Colon (tissue), 2 donors: ENCODE results near the gene MGAT4D.
"Not testable (repeated sequence)": the region's sequence is repeated elsewhere in the genome, so short reads cannot be mapped to it uniquely, and the experiment has no call there.

ENCODE experiments used
- FAIRE-seq: peaks from 2 replicates; lab custom pipeline; 2012; peaks lifted over from hg19 to GRCh38; lab: Jason Lieb, UNC
- donor health status: control.
- donor health status: control.

The MGAT4D gene

DNA sequence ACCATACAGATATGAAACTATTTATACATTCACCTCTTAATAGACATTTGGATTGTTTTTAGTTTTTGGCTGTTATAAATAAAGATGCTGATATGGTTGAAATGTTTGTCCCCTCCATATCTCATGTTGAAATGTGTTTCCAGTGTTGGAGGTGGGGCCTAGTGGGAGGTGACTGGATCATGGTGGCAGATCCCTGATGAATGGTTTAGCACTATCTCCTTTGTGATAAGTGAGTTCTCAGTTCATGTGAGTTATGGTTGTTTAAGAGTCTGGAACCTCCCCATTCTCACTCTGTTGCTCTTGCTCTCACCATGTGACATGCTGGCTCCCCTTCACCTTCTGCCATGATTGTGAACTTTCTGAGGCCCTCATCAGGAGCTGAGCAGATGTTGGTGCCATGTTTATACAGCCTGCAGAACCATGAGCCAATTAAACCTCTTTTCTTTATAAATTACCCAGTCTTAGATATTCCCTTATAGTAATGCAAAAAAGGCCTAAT is 58.4 kb downstream of the MGAT4D start:
- FAIRE-seq, result no peak

- FAIRE-seq, result no peak
Measured at GRCh38 chr4:140427919-140428471, 70.1 kb downstream of the MGAT4D start.

DNA sequence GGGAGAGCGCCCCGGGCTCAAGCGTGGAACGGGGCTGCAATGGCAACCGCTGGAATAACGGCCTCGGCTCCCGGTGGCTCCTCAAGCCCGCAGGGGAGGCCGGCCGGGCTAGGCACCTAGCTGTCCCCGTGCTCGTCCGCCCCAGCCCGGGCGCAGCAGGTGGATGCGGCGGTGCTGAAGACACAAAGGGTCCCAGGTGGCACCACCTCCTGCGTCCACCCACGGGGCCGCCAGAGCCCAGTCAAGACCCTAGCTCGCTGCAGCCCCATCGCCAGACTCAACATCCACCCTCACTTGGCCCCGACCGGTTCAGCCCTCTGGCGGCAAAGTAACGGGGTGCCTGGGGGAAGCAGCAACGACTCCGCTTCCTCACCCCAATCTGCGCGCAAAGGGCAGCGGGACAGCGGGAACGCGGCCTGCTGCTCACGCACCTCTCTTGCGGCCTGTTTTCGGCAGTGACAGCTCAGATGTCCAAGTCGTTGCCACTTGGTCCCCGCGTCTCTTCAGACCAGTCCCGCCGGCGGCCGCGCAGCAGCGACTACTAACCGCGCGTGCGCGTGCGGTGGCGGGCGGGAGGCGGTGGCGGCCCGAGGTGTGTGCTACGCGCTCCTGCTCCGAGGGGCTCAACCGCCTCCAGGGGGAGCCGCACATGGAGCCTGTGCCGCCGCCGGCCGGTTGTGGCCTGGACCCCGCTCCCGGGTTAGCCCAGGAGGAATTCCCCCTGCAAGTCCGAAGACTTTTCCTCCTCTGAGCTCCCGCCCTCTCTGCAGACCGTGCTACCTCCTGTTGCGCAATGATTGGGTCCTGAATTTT is 70.8 kb downstream of the MGAT4D start, which contains the start of gene CLGN:
TSS of gene CLGN (minus strand) at position 543 of the 813 bp plus-strand sequence. CDS start 14,570 bp downstream, outside the sequence.
- FAIRE-seq, result no peak

DNA sequence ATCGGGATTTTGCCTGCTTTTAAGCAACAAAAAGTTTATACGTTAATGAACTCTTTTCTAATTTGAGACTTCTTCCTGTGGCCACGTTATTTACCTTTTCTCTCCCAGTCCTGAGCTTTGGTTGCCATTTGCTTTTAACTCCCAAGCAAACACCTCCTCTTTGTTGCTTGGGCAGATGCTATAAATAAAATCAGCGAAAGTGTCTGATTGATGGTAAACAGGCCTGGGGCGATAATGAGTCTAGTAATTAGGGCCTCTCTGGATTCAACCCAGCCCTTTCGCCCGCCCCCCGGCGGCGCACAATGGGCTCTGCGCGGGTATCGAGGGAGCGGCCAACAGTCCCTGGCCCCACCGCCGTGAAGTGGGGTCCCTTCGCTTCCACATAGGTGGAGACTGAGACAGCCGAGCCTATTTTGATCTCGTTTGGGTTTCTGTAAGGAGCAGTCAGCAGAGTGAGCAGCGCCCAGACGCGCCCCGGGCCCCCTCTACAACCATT is 71.4 kb downstream of the MGAT4D start:
- no peak for FAIRE-seq

GRCh38 chr4:140423106-140423505 is 75.0 kb downstream of the MGAT4D start:
- FAIRE-seq, result no peak

GRCh38 chr4:140413130-140413969 is 84.7 kb downstream of the MGAT4D start:
- FAIRE-seq, result not testable (repeated sequence)

DNA sequence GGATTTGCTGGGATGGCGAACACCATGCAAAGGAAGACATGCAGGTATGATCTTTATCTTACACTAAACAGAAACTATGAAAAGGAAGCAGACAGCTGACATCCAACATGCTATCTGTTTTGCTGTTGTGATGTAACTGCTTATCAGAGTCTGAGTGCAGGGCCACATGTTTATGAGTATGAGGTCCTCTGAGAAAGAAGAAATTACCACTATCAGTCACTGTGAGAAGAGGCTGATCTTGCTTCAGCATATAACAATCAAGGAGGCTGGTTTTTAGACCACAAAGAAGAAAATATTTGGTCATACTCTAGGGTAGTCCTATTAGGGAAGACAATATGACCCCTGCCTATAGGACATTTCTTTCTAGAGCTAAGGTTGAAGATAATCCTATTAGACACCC is 89.1 kb downstream of the MGAT4D start:
- FAIRE-seq, result no peak

GRCh38 chr4:140406292-140406691 is 91.8 kb downstream of the MGAT4D start:
- no peak for FAIRE-seq

GRCh38 chr4:140400111-140400510 is 98.0 kb downstream of the MGAT4D start:
- no peak for FAIRE-seq

DNA sequence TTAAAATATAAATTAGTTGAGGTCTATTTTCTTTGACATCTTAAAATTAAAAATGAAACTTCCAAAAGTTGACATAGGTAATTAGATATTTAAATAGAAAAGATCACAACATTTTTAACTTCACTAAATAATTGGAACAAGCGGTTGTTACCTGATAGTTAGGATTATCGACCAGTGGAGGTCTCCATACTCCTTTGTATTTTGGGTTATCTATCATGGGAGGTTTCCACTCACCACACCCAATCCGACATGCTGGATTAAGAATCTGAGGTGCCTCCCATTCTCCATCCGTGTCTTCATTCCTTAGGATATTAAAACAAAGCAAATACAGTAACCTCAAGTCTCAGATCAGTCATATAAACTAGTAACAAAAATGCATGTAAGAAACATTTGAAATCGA is 102.4 kb downstream of the MGAT4D start:
- FAIRE-seq, result no peak
